CD8-positive, alpha-beta memory T cell (primary cell): Measurements from ENCODE around the gene RGS6. TPM values are rescaled to one million over a fixed set of nuclear protein-coding genes. Genes with fewer than 3 reads are reported as not detected.

Experiments
- CTCF ChIA-PET: fragments of 350-600 bp; sonication (Branson Sonifier 250); formaldehyde crosslinking; loops from one replicate; lab custom pipeline; 2021; ENCODE audit warnings: antibody characterized with exemption; lab: Charles Lee
- POLR2A ChIA-PET: fragments of 350-600 bp; sonication (Branson Sonifier 250); formaldehyde crosslinking; loops from one replicate; lab custom pipeline; 2021; ENCODE audit warnings: antibody characterized with exemption; lab: Charles Lee
- DNase-seq, 5 donors: peaks; one replicate each; pipeline versions ENCODE4 v3.0.0 to v3.0.0-alpha.2; 2020 to 2022; ENCODE audit warnings: mixed read lengths in 1 of 5
- H3K27ac ChIP-seq: one replicate; pipeline ENCODE4 v1.7.0; 2013; ENCODE audit warnings: low read depth, mild to moderate bottlenecking, low read length, moderate library complexity
- H3K27me3 ChIP-seq: 2 replicates; pipeline ENCODE4 v1.7.0; 2013; ENCODE audit warnings: low read length, mild to moderate bottlenecking; ENCODE audit not compliant: insufficient read depth, poor library complexity, severe bottlenecking
- H3K36me3 ChIP-seq: 2 replicates; pipeline ENCODE4 v1.7.0; 2013; ENCODE audit warnings: mild to moderate bottlenecking, low read length, moderate library complexity; ENCODE audit not compliant: insufficient read depth
- H3K4me1 ChIP-seq: 2 replicates; pipeline ENCODE4 v1.7.0; 2013; ENCODE audit warnings: mild to moderate bottlenecking, low read length, moderate library complexity; ENCODE audit not compliant: insufficient read depth
- H3K4me3 ChIP-seq: 2 replicates; pipeline ENCODE4 v1.7.0; 2013; ENCODE audit warnings: mild to moderate bottlenecking, low read length
- H3K9me3 ChIP-seq: 2 replicates; pipeline ENCODE4 v1.7.0; 2013; ENCODE audit warnings: mild to moderate bottlenecking, low read length
- H3K27ac Mint-ChIP-seq, 8 donors: one replicate each; pipeline ENCODE4 v1.8.0; 2020 to 2021; ENCODE audit warnings: mixed read lengths in 8 of 8, mild to moderate bottlenecking in 6 of 8, inconsistent platforms in 3 of 8, moderate library complexity in 3 of 8
- H3K27me3 Mint-ChIP-seq, 2 donors: one replicate each; pipeline ENCODE4 v1.8.0; 2020 to 2021; ENCODE audit warnings: mixed read lengths in 2 of 2, mild to moderate bottlenecking in 1 of 2, moderate library complexity in 1 of 2
- H3K36me3 Mint-ChIP-seq, 3 donors: one replicate each; pipeline ENCODE4 v1.8.0; 2020 to 2021; ENCODE audit warnings: mixed read lengths in 3 of 3, inconsistent platforms in 1 of 3, mild to moderate bottlenecking in 1 of 3
- H3K4me1 Mint-ChIP-seq, 3 donors: one replicate each; pipeline ENCODE4 v1.8.0; 2020 to 2021; ENCODE audit warnings: mixed read lengths in 3 of 3, inconsistent platforms in 1 of 3, mild to moderate bottlenecking in 1 of 3
- H3K4me3 Mint-ChIP-seq, 7 donors: one replicate each; pipeline ENCODE4 v1.8.0; 2020 to 2021; ENCODE audit warnings: mixed read lengths in 7 of 7, mild to moderate bottlenecking in 6 of 7, moderate library complexity in 4 of 7, inconsistent platforms in 2 of 7
- H3K9me3 Mint-ChIP-seq, 5 donors: one replicate each; pipeline ENCODE4 v1.8.0; 2020 to 2022; ENCODE audit warnings: mixed read lengths in 5 of 5, mild to moderate bottlenecking in 3 of 5, moderate library complexity in 2 of 5, inconsistent platforms in 1 of 5
- polyA plus RNA-seq: library from polyadenylated mRNA; unstranded; fragments of 300-500 nt; fragmentation: Illumina TruSeq; gene quantifications from one replicate; pipeline ENCODE4 v1.2.3, GENCODE V29; 2021
- total RNA-seq, 2 experiments: library from RNA; stranded (reverse); gene quantifications; one replicate each; pipeline ENCODE4 v1.2.3, GENCODE V29; 2021

The RGS6 gene
- total and polyA plus RNA-seq, 3 experiments from 2014 or later = 0.60 to 0.88 TPM; not detected in 1

GRCh38 chr14:72565917-72566316 is 633.7 kb downstream of the RGS6 start:
- Histone ChIP-seq H3K27me3 (no peaks in the 10 kb centered on the region), H3K27ac (no peak overlapping the region), H3K4me1 (no peaks in the 10 kb centered on the region), H3K9me3 (no peaks in the 10 kb centered on the region), H3K36me3 (no peaks in the 10 kb centered on the region), H3K4me3 (no peak overlapping the region)
- Mint-ChIP-seq H3K27me3 (peaks cover 12 to 14% of the 10 kb centered on the region in 2 donors), H3K27ac (peak overlapping the region in 1 of 8 donors; percentile 17), H3K9me3 (no peaks in the 10 kb centered on the region), H3K4me1 (peaks cover 0 to 3% (median 0%) of the 10 kb centered on the region in 3 donors), H3K36me3 (no peaks in the 10 kb centered on the region), H3K4me3 (no peak overlapping the region)
- POLR2A ChIA-PET = no interaction called here
- DNase-seq = no peak
- CTCF ChIA-PET = no interaction called here

- Histone ChIP-seq H3K4me1 (no peaks in the 10 kb centered on the region), H3K27me3 (no peaks in the 10 kb centered on the region), H3K9me3 (no peaks in the 10 kb centered on the region), H3K27ac (no peak overlapping the region), H3K36me3 (no peaks in the 10 kb centered on the region), H3K4me3 (no peak overlapping the region)
- H3K4me1 Mint-ChIP-seq = peaks cover 0 to 3% (median 0%) of the 10 kb centered on the region in 3 donors
- no peak overlapping the region for H3K27ac Mint-ChIP-seq
- no peak overlapping the region for H3K4me3 Mint-ChIP-seq
- H3K27me3 Mint-ChIP-seq = peaks cover 12 to 14% of the 10 kb centered on the region in 2 donors
- no peaks in the 10 kb centered on the region for H3K36me3 Mint-ChIP-seq
- ChIA-PET POLR2A (no interaction called here), CTCF (interaction anchor here (1.3 kb wide), 1 partner anchor 10 kb away, joined by 4 read pairs; no protein-coding TSS in a partner anchor)
- no peak for DNase-seq
- no peaks in the 10 kb centered on the region for H3K9me3 Mint-ChIP-seq
These were observed 635.0 kb downstream of the RGS6 start for GRCh38 chr14:72567226-72567625.

GRCh38 chr14:72568296-72568992 is 636.2 kb downstream of the RGS6 start:
- no peaks in the 10 kb centered on the region for H3K36me3 ChIP-seq
- no peak overlapping the region for H3K4me3 ChIP-seq
- Mint-ChIP-seq H3K4me1 (peaks cover 0 to 3% (median 0%) of the 10 kb centered on the region in 3 donors), H3K4me3 (no peak overlapping the region), H3K27ac (no peak overlapping the region), H3K27me3 (peaks cover 12 to 18% of the 10 kb centered on the region in 2 donors), H3K36me3 (no peaks in the 10 kb centered on the region), H3K9me3 (no peaks in the 10 kb centered on the region)
- no peak for DNase-seq
- CTCF ChIA-PET = no interaction called here
- H3K27ac ChIP-seq = no peak overlapping the region
- POLR2A ChIA-PET = no interaction called here
- H3K27me3 ChIP-seq = no peaks in the 10 kb centered on the region
- no peaks in the 10 kb centered on the region for H3K9me3 ChIP-seq
- no peaks in the 10 kb centered on the region for H3K4me1 ChIP-seq

GRCh38 chr14:72573725-72574417 is 641.6 kb downstream of the RGS6 start:
- H3K9me3 Mint-ChIP-seq = no peaks in the 10 kb centered on the region

GRCh38 chr14:72574715-72575114 is 642.5 kb downstream of the RGS6 start:
- H3K4me1 Mint-ChIP-seq = no peaks in the 10 kb centered on the region
- H3K9me3 ChIP-seq = no peaks in the 10 kb centered on the region
- no peaks in the 10 kb centered on the region for H3K36me3 Mint-ChIP-seq
- peaks cover 9 to 15% of the 10 kb centered on the region in 2 donors for H3K27me3 Mint-ChIP-seq
- H3K27ac Mint-ChIP-seq = no peak overlapping the region
- no peak overlapping the region for H3K4me3 ChIP-seq
- DNase-seq = no peak
- H3K9me3 Mint-ChIP-seq = no peaks in the 10 kb centered on the region
- H3K27ac ChIP-seq = no peak overlapping the region
- H3K36me3 ChIP-seq = no peaks in the 10 kb centered on the region
- H3K27me3 ChIP-seq = no peaks in the 10 kb centered on the region
- H3K4me1 ChIP-seq = no peaks in the 10 kb centered on the region
- H3K4me3 Mint-ChIP-seq = no peak overlapping the region
- ChIA-PET CTCF (no interaction called here), POLR2A (no interaction called here)

More at GRCh38 chr14:72573725-72574417, 641.6 kb downstream of the RGS6 start:
- H3K36me3 ChIP-seq = no peaks in the 10 kb centered on the region
- Mint-ChIP-seq H3K27me3 (peaks cover 9 to 13% of the 10 kb centered on the region in 2 donors), H3K4me3 (no peak overlapping the region), H3K4me1 (no peaks in the 10 kb centered on the region), H3K36me3 (no peaks in the 10 kb centered on the region), H3K27ac (no peak overlapping the region)
- no peak overlapping the region for H3K27ac ChIP-seq
- ChIA-PET CTCF (no interaction called here), POLR2A (no interaction called here)
- no peaks in the 10 kb centered on the region for H3K27me3 ChIP-seq
- H3K9me3 ChIP-seq = no peaks in the 10 kb centered on the region
- no peak for DNase-seq
- no peak overlapping the region for H3K4me3 ChIP-seq
- H3K4me1 ChIP-seq = no peaks in the 10 kb centered on the region

GRCh38 chr14:72576258-72576657 is 644.0 kb downstream of the RGS6 start:
- H3K4me1 Mint-ChIP-seq = no peaks in the 10 kb centered on the region
- no peak for DNase-seq
- Histone ChIP-seq H3K4me1 (no peaks in the 10 kb centered on the region), H3K4me3 (no peak overlapping the region), H3K27me3 (no peaks in the 10 kb centered on the region), H3K36me3 (no peaks in the 10 kb centered on the region), H3K27ac (no peak overlapping the region), H3K9me3 (no peaks in the 10 kb centered on the region)
- H3K4me3 Mint-ChIP-seq = no peak overlapping the region
- no peaks in the 10 kb centered on the region for H3K36me3 Mint-ChIP-seq
- no peaks in the 10 kb centered on the region for H3K9me3 Mint-ChIP-seq
- peaks cover 7 to 16% of the 10 kb centered on the region in 2 donors for H3K27me3 Mint-ChIP-seq
- ChIA-PET POLR2A (no interaction called here), CTCF (interaction anchor here (1.6 kb wide), 1 partner anchor 9 kb away, joined by 4 read pairs; no protein-coding TSS in a partner anchor)
- H3K27ac Mint-ChIP-seq = no peak overlapping the region

- no peak for DNase-seq
- Histone ChIP-seq H3K27me3 (no peaks in the 10 kb centered on the region), H3K27ac (no peak overlapping the region), H3K4me3 (no peak overlapping the region), H3K36me3 (no peaks in the 10 kb centered on the region), H3K4me1 (no peaks in the 10 kb centered on the region), H3K9me3 (no peaks in the 10 kb centered on the region)
- ChIA-PET CTCF (interaction anchor here (1.1 to 1.6 kb wide), 2 partner anchors 11 to 328 kb away, joined by 3 to 4 read pairs; no protein-coding TSS in a partner anchor), POLR2A (no interaction called here)
- peaks cover 12 to 20% of the 10 kb centered on the region in 2 donors for H3K27me3 Mint-ChIP-seq
- H3K27ac Mint-ChIP-seq = no peak overlapping the region
- no peaks in the 10 kb centered on the region for H3K4me1 Mint-ChIP-seq
- no peak overlapping the region for H3K4me3 Mint-ChIP-seq
- no peaks in the 10 kb centered on the region for H3K36me3 Mint-ChIP-seq
- H3K9me3 Mint-ChIP-seq = no peaks in the 10 kb centered on the region
These were observed 645.3 kb downstream of the RGS6 start for GRCh38 chr14:72577521-72577920.

- no peak overlapping the region for H3K4me3 ChIP-seq
- H3K27ac Mint-ChIP-seq = no peak overlapping the region
- no peaks in the 10 kb centered on the region for H3K9me3 ChIP-seq
These were observed 646.3 kb downstream of the RGS6 start for GRCh38 chr14:72578514-72578913.

More at GRCh38 chr14:72578514-72578913, 646.3 kb downstream of the RGS6 start:
- no peaks in the 10 kb centered on the region for H3K27me3 ChIP-seq
- POLR2A ChIA-PET = no interaction called here
- Mint-ChIP-seq H3K9me3 (no peaks in the 10 kb centered on the region), H3K27me3 (peaks cover 12 to 16% of the 10 kb centered on the region in 2 donors), H3K36me3 (no peaks in the 10 kb centered on the region), H3K4me3 (no peak overlapping the region), H3K4me1 (no peaks in the 10 kb centered on the region)
- H3K27ac ChIP-seq = no peak overlapping the region
- CTCF ChIA-PET = no interaction called here
- DNase-seq = no peak
- no peaks in the 10 kb centered on the region for H3K36me3 ChIP-seq
- no peaks in the 10 kb centered on the region for H3K4me1 ChIP-seq
